ENCODE measurements around the gene EXOC6B.
"Not testable (repeated sequence)": the region's sequence is repeated elsewhere in the genome, so short reads cannot be mapped to it uniquely, and the experiment has no call there.

The EXOC6B gene

GRCh38 chr2:72678024-72678423 is 147.8 kb downstream of the EXOC6B start:
- no peak for DNase-seq (ENCODE audit: low read depth)

- DNase-seq (ENCODE audit: low read depth): no peak
Measured at GRCh38 chr2:72676341-72677025, 149.3 kb downstream of the EXOC6B start.

GRCh38 chr2:72674982-72675915 is 150.6 kb downstream of the EXOC6B start:
- DNase-seq (ENCODE audit: low read depth): no peak

- no peak for DNase-seq (ENCODE audit: low read depth)
Measured at GRCh38 chr2:72673279-72673678, 152.6 kb downstream of the EXOC6B start.

- DNase-seq (ENCODE audit: low read depth): no peak
Measured at GRCh38 chr2:72669121-72669520, 156.7 kb downstream of the EXOC6B start.

GRCh38 chr2:72668647-72669046 is 157.2 kb downstream of the EXOC6B start:
- no peak for DNase-seq (ENCODE audit: low read depth)

- no peak for DNase-seq (ENCODE audit: low read depth)
Measured at GRCh38 chr2:72665448-72665847, 160.4 kb downstream of the EXOC6B start.

- no peak for DNase-seq (ENCODE audit: low read depth)
Measured at GRCh38 chr2:72661985-72662384, 163.8 kb downstream of the EXOC6B start.

GRCh38 chr2:72649810-72650209 is 176.0 kb downstream of the EXOC6B start:
- DNase-seq (ENCODE audit: low read depth): no peak

- DNase-seq (ENCODE audit: low read depth): not testable (repeated sequence)
Measured at GRCh38 chr2:72641221-72641620, 184.6 kb downstream of the EXOC6B start.

- DNase-seq (ENCODE audit: low read depth): no peak
Measured at GRCh38 chr2:72638600-72639211, 187.1 kb downstream of the EXOC6B start.

GRCh38 chr2:72636210-72636609 is 189.6 kb downstream of the EXOC6B start:
- no peak for DNase-seq (ENCODE audit: low read depth)

- DNase-seq (ENCODE audit: low read depth): no peak
Measured at GRCh38 chr2:72630767-72631166, 195.1 kb downstream of the EXOC6B start.

GRCh38 chr2:72629062-72629461 is 196.8 kb downstream of the EXOC6B start:
- no peak for DNase-seq (ENCODE audit: low read depth)

GRCh38 chr2:72627083-72627482 is 198.8 kb downstream of the EXOC6B start:
- DNase-seq (ENCODE audit: low read depth): no peak

GRCh38 chr2:72625366-72625765 is 200.5 kb downstream of the EXOC6B start:
- DNase-seq (ENCODE audit: low read depth): no peak

GRCh38 chr2:72623481-72623880 is 202.4 kb downstream of the EXOC6B start:
- DNase-seq (ENCODE audit: low read depth): no peak

GRCh38 chr2:72619626-72620025 is 206.2 kb downstream of the EXOC6B start:
- no peak for DNase-seq (ENCODE audit: low read depth)

GRCh38 chr2:72613931-72614330 is 211.9 kb downstream of the EXOC6B start:
- DNase-seq (ENCODE audit: low read depth): no peak

GRCh38 chr2:72612614-72613160 is 213.1 kb downstream of the EXOC6B start:
- no peak for DNase-seq (ENCODE audit: low read depth)

- no peak for DNase-seq (ENCODE audit: low read depth)
Measured at GRCh38 chr2:72607189-72607588, 218.6 kb downstream of the EXOC6B start.

- DNase-seq (ENCODE audit: low read depth): no peak
Measured at GRCh38 chr2:72605836-72606442, 219.9 kb downstream of the EXOC6B start.

All from T-helper 22 cell (primary cell).